Fibroblast of pulmonary artery (primary cell): Measurements from ENCODE around the gene TIMM13.

Experiments used
- DNase-seq: peaks from one replicate; pipeline ENCODE4 v3.0.0-alpha.2; 2010; ENCODE audit warnings: low read depth
- H3K4me3 ChIP-seq: replicated peaks from 2 replicates; pipeline ENCODE4 v1.5.1; 2011; ENCODE audit warnings: low read depth, mild to moderate bottlenecking, control low read depth, low read length, moderate library complexity
- CTCF ChIP-seq: IDR thresholded peaks from 2 replicates; pipeline ENCODE4 v1.5.1; 2011; ENCODE audit warnings: mild to moderate bottlenecking, control low read depth, low read length, inconsistent platforms; ENCODE audit errors: missing control alignments

Gene TIMM13

GRCh38 chr19:2413629-2414028 lies 13.8 kb downstream of the TIMM13 start:
- no peak for DNase-seq
- H3K4me3 ChIP-seq: no peak overlapping the region
- TF ChIP-seq CTCF: no peak

- DNase-seq: no peak
- TF ChIP-seq CTCF: no peak
- no peak overlapping the region for H3K4me3 ChIP-seq
Measured at GRCh38 chr19:2413159-2413558, 14.2 kb downstream of the TIMM13 start.

GRCh38 chr19:2412449-2412848 lies 14.9 kb downstream of the TIMM13 start:
- TF ChIP-seq CTCF: no peak
- H3K4me3 ChIP-seq: no peak overlapping the region
- DNase-seq: no peak

- H3K4me3 ChIP-seq: no peak overlapping the region
- TF ChIP-seq CTCF: no peak
- no peak for DNase-seq
Measured at GRCh38 chr19:2411709-2412108, 15.7 kb downstream of the TIMM13 start.

GRCh38 chr19:2410023-2410422 lies 17.4 kb downstream of the TIMM13 start:
- no peak overlapping the region for H3K4me3 ChIP-seq
- no peak for TF ChIP-seq CTCF
- DNase-seq: no peak

GRCh38 chr19:2409352-2409912 lies 18.0 kb downstream of the TIMM13 start:
- TF ChIP-seq CTCF: no peak
- H3K4me3 ChIP-seq: no peak overlapping the region
- no peak for DNase-seq

GRCh38 chr19:2408247-2408646 lies 19.1 kb downstream of the TIMM13 start:
- H3K4me3 ChIP-seq: no peak overlapping the region
- TF ChIP-seq CTCF: no peak
- no peak for DNase-seq
